Trophoblast cell (in vitro differentiated cells and primary cell): ENCODE data around the gene CACNA1D.

Experiments used
- DNase-seq, 2 donors: peaks; one replicate each; pipeline ENCODE4 v3.0.0-alpha.2; 2016
- H2AFZ ChIP-seq: 2 replicates; pipeline ENCODE4 v1.6.1; 2013; ENCODE audit warnings: low read length, moderate library complexity, mild to moderate bottlenecking; ENCODE audit not compliant: insufficient read depth, poor library complexity
- H2AK5ac ChIP-seq: 2 replicates; pipeline ENCODE4 v1.6.1; 2013; ENCODE audit warnings: mild to moderate bottlenecking, low read length
- H2BK120ac ChIP-seq: 2 replicates; pipeline ENCODE4 v1.6.1; 2013; ENCODE audit warnings: low read length, mild to moderate bottlenecking, moderate library complexity; ENCODE audit not compliant: insufficient read depth, poor library complexity
- H2BK12ac ChIP-seq: 2 replicates; pipeline ENCODE4 v1.6.1; 2013; ENCODE audit warnings: mild to moderate bottlenecking, low read length, moderate library complexity
- H2BK5ac ChIP-seq: 2 replicates; pipeline ENCODE4 v1.6.1; 2013; ENCODE audit warnings: low read length, low read depth, moderate library complexity, mild to moderate bottlenecking; ENCODE audit not compliant: poor library complexity
- H3K14ac ChIP-seq: 2 replicates; pipeline ENCODE4 v1.6.1; 2013; ENCODE audit warnings: mild to moderate bottlenecking, low read length
- H3K18ac ChIP-seq: 2 replicates; pipeline ENCODE4 v1.6.1; 2013; ENCODE audit warnings: mild to moderate bottlenecking, low read length
- H3K23ac ChIP-seq: 2 replicates; pipeline ENCODE4 v1.6.1; 2013; ENCODE audit warnings: low read length
- H3K27ac ChIP-seq: 2 replicates; pipeline ENCODE4 v1.5.1; 2013; ENCODE audit warnings: low read depth, mild to moderate bottlenecking, inconsistent platforms, low read length, moderate library complexity
- H3K27me3 ChIP-seq: 2 replicates; pipeline ENCODE4 v1.6.1; 2013; ENCODE audit warnings: inconsistent platforms, mild to moderate bottlenecking, low read length, moderate library complexity; ENCODE audit not compliant: insufficient read depth
- H3K36me3 ChIP-seq, 2 experiments: 1 replicate in 1 of 2; 2 replicates in 1 of 2; pipeline ENCODE4 v1.6.1; 2013; ENCODE audit warnings: low read length in 2 of 2, mild to moderate bottlenecking in 2 of 2, moderate library complexity in 1 of 2; ENCODE audit not compliant: insufficient read depth in 2 of 2, control insufficient read depth in 1 of 2
- H3K4ac ChIP-seq: 2 replicates; pipeline ENCODE4 v1.6.1; 2013; ENCODE audit warnings: low read depth, mild to moderate bottlenecking, low read length, moderate library complexity
- H3K4me1 ChIP-seq, 2 experiments: 1 replicate in 1 of 2; 2 replicates in 1 of 2; pipeline ENCODE4 v1.6.1; 2013; ENCODE audit warnings: low read length in 2 of 2, mild to moderate bottlenecking in 2 of 2, moderate library complexity in 1 of 2; ENCODE audit not compliant: insufficient read depth in 2 of 2, control insufficient read depth in 1 of 2
- H3K4me2 ChIP-seq: 2 replicates; pipeline ENCODE4 v1.6.1; 2013; ENCODE audit warnings: inconsistent platforms, mild to moderate bottlenecking, low read length, moderate library complexity
- H3K4me3 ChIP-seq: 2 replicates; pipeline ENCODE4 v1.5.1; 2013; ENCODE audit warnings: mild to moderate bottlenecking, low read depth, low read length, inconsistent platforms
- H3K79me1 ChIP-seq: one replicate; pipeline ENCODE4 v1.6.1; 2013; ENCODE audit warnings: low read length
- H3K79me2 ChIP-seq: 2 replicates; pipeline ENCODE4 v1.6.1; 2013; ENCODE audit warnings: low read length, mild to moderate bottlenecking; ENCODE audit not compliant: control insufficient read depth, insufficient read depth, poor library complexity
- H3K9ac ChIP-seq: 2 replicates; pipeline ENCODE4 v1.6.1; 2013; ENCODE audit warnings: mild to moderate bottlenecking, low read length
- H3K9me3 ChIP-seq: 2 replicates; pipeline ENCODE4 v1.6.1; 2013; ENCODE audit warnings: low read depth, mild to moderate bottlenecking, control low read depth, inconsistent platforms, low read length; ENCODE audit not compliant: insufficient read depth
- H4K12ac ChIP-seq: 2 replicates; pipeline ENCODE4 v1.6.1; 2013; ENCODE audit warnings: low read depth, mild to moderate bottlenecking, low read length, moderate library complexity
- H4K8ac ChIP-seq: 2 replicates; pipeline ENCODE4 v1.6.1; 2013; ENCODE audit warnings: low read depth, mild to moderate bottlenecking, low read length, moderate library complexity
- H4K91ac ChIP-seq: one replicate; pipeline ENCODE4 v1.6.1; 2013; ENCODE audit warnings: low read depth, mild to moderate bottlenecking, low read length, moderate library complexity
- WGBS: extraction: QIAGEN DNeasy Blood & Tissue Kit; methylation state at CpG from one replicate; pipeline ENCODE4 v1.1.7; 2013; ENCODE audit warnings: missing lambda C conversion rate; ENCODE audit not compliant: insufficient read length, insufficient coverage; ENCODE audit errors: extremely low coverage; 5-methylcytosine and 5-hydroxymethylcytosine counted together

The CACNA1D gene

GRCh38 chr3:53704363-53704725 is 209.9 kb downstream of the CACNA1D start:
- Histone ChIP-seq H3K14ac (no peak overlapping the region), H3K4ac (no peak overlapping the region)
- no CpG with 5 or more reads among the region's 4 CpGs for WGBS

GRCh38 chr3:53705024-53705745 is 210.8 kb downstream of the CACNA1D start:
- Histone ChIP-seq H3K27me3 (no peaks in the 10 kb centered on the region), H3K27ac (no peak overlapping the region), H3K4me2 (no peak overlapping the region), H2BK12ac (no peak overlapping the region), H3K9ac (no peak overlapping the region), H2AK5ac (no peak overlapping the region), H3K4me3 (no peak overlapping the region), H3K79me1 (no peaks in the 10 kb centered on the region), H3K23ac (no peak overlapping the region), H4K12ac (no peak overlapping the region), H3K36me3 (no peaks in the 10 kb centered on the region), H2BK120ac (no peak overlapping the region), H3K79me2 (no peaks in the 10 kb centered on the region), H3K4ac (no peak overlapping the region), H3K14ac (no peak overlapping the region), H2AFZ (no peak overlapping the region), H3K4me1 (peaks cover 4% of the 10 kb centered on the region in 2 experiments), H4K8ac (no peak overlapping the region), H3K9me3 (no peaks in the 10 kb centered on the region), H4K91ac (no peak overlapping the region), H2BK5ac (no peak overlapping the region), H3K18ac (no peak overlapping the region)
- WGBS: no CpG with 5 or more reads among the region's 11 CpGs
- DNase-seq: no peak

More at GRCh38 chr3:53704363-53704725, 209.9 kb downstream of the CACNA1D start:
- no peaks in the 10 kb centered on the region for H3K27me3 ChIP-seq
- no peak overlapping the region for H4K91ac ChIP-seq
- H3K4me2 ChIP-seq: no peak overlapping the region
- no peak overlapping the region for H3K23ac ChIP-seq
- no peaks in the 10 kb centered on the region for H3K36me3 ChIP-seq
- no peak overlapping the region for H3K27ac ChIP-seq
- H2AFZ ChIP-seq: no peak overlapping the region
- no peaks in the 10 kb centered on the region for H3K79me1 ChIP-seq
- H4K12ac ChIP-seq: no peak overlapping the region
- no peak overlapping the region for H3K18ac ChIP-seq
- H3K79me2 ChIP-seq: no peaks in the 10 kb centered on the region
- DNase-seq: no peak
- no peak overlapping the region for H3K9ac ChIP-seq
- H4K8ac ChIP-seq: no peak overlapping the region
- H2AK5ac ChIP-seq: no peak overlapping the region
- peaks cover 4% of the 10 kb centered on the region in 2 experiments for H3K4me1 ChIP-seq
- H2BK12ac ChIP-seq: no peak overlapping the region
- no peak overlapping the region for H2BK120ac ChIP-seq
- H2BK5ac ChIP-seq: no peak overlapping the region
- H3K9me3 ChIP-seq: no peaks in the 10 kb centered on the region
- H3K4me3 ChIP-seq: no peak overlapping the region

- no peaks in the 10 kb centered on the region for H3K79me1 ChIP-seq
These were observed 211.4 kb downstream of the CACNA1D start for GRCh38 chr3:53705774-53706173.

GRCh38 chr3:53707222-53707621 is 212.8 kb downstream of the CACNA1D start:
- Histone ChIP-seq H2AK5ac (no peak overlapping the region), H3K23ac (no peak overlapping the region)
- DNase-seq: peak in 1 of 2 donors; percentile 15

More at GRCh38 chr3:53705774-53706173, 211.4 kb downstream of the CACNA1D start:
- H3K4me3 ChIP-seq: no peak overlapping the region
- no peak overlapping the region for H3K4me2 ChIP-seq
- peaks cover 4% of the 10 kb centered on the region in 2 experiments for H3K4me1 ChIP-seq
- H2BK12ac ChIP-seq: no peak overlapping the region
- DNase-seq: no peak
- no peak overlapping the region for H4K91ac ChIP-seq
- H2BK120ac ChIP-seq: no peak overlapping the region
- H2BK5ac ChIP-seq: no peak overlapping the region
- no peak overlapping the region for H2AK5ac ChIP-seq
- no peaks in the 10 kb centered on the region for H3K79me2 ChIP-seq
- no peak overlapping the region for H3K14ac ChIP-seq
- H3K27me3 ChIP-seq: no peaks in the 10 kb centered on the region
- no peak overlapping the region for H4K8ac ChIP-seq
- no peak overlapping the region for H3K23ac ChIP-seq
- H2AFZ ChIP-seq: no peak overlapping the region
- H3K9me3 ChIP-seq: no peaks in the 10 kb centered on the region
- H4K12ac ChIP-seq: no peak overlapping the region
- H3K9ac ChIP-seq: no peak overlapping the region
- no CpG with 5 or more reads among the region's 4 CpGs for WGBS
- H3K18ac ChIP-seq: no peak overlapping the region
- no peak overlapping the region for H3K4ac ChIP-seq
- H3K36me3 ChIP-seq: no peaks in the 10 kb centered on the region
- no peak overlapping the region for H3K27ac ChIP-seq

More at GRCh38 chr3:53707222-53707621, 212.8 kb downstream of the CACNA1D start:
- no peak overlapping the region for H2BK120ac ChIP-seq
- H3K4me2 ChIP-seq: no peak overlapping the region
- no peaks in the 10 kb centered on the region for H3K36me3 ChIP-seq
- no peak overlapping the region for H2AFZ ChIP-seq
- H3K9me3 ChIP-seq: no peaks in the 10 kb centered on the region
- H3K4ac ChIP-seq: no peak overlapping the region
- no peak overlapping the region for H2BK12ac ChIP-seq
- H3K4me3 ChIP-seq: no peak overlapping the region
- no peaks in the 10 kb centered on the region for H3K79me1 ChIP-seq
- no peak overlapping the region for H3K14ac ChIP-seq
- H3K79me2 ChIP-seq: no peaks in the 10 kb centered on the region
- no peak overlapping the region for H3K9ac ChIP-seq
- H3K27me3 ChIP-seq: no peaks in the 10 kb centered on the region
- H3K4me1 ChIP-seq: peaks cover 4% of the 10 kb centered on the region in 2 experiments
- no peak overlapping the region for H3K27ac ChIP-seq
- H4K91ac ChIP-seq: no peak overlapping the region
- H4K8ac ChIP-seq: no peak overlapping the region
- H2BK5ac ChIP-seq: no peak overlapping the region
- H3K18ac ChIP-seq: no peak overlapping the region
- H4K12ac ChIP-seq: no peak overlapping the region
